AG09319 (cell line): ENCODE measurements around the gene PXDN.

Experiments
- DNase-seq: peaks from one replicate; pipeline ENCODE4 v3.0.0-alpha.2; 2010; ENCODE audit warnings: low read depth; ENCODE audit errors: extremely low read depth
- CTCF ChIP-seq: IDR thresholded peaks from 2 replicates; pipeline ENCODE4 v1.5.1; 2011; ENCODE audit warnings: low read depth, mild to moderate bottlenecking, inconsistent platforms, low read length, moderate library complexity

PXDN gene

GRCh38 chr2:1670636-1671035, 73.7 kb downstream of the PXDN start:
- no peak for DNase-seq
- TF ChIP-seq CTCF, result no peak

GRCh38 chr2:1665761-1666505, 78.4 kb downstream of the PXDN start:
- no peak for TF ChIP-seq CTCF
- no peak for DNase-seq

GRCh38 chr2:1664698-1665097, 79.6 kb downstream of the PXDN start:
- no peak for TF ChIP-seq CTCF
- DNase-seq, result no peak

GRCh38 chr2:1664076-1664605, 80.2 kb downstream of the PXDN start:
- no peak for DNase-seq
- TF ChIP-seq CTCF, result no peak

GRCh38 chr2:1663621-1664020, 80.7 kb downstream of the PXDN start:
- no peak for TF ChIP-seq CTCF
- DNase-seq, result no peak

GRCh38 chr2:1662606-1663180, 81.6 kb downstream of the PXDN start:
- TF ChIP-seq CTCF, result no peak
- DNase-seq, result no peak

GRCh38 chr2:1661891-1662605, 82.3 kb downstream of the PXDN start:
- no peak for DNase-seq
- TF ChIP-seq CTCF, result no peak
